Glomerular endothelial cell (primary cell): ENCODE measurements around the gene GALNT3. TPM values are rescaled to one million over a fixed set of nuclear protein-coding genes. Genes with fewer than 3 reads are reported as not detected.

Source experiments
- DNase-seq: peaks from one replicate; pipeline ENCODE4 v3.0.0-alpha.2; 2011; ENCODE audit warnings: low read depth, low spot score; ENCODE audit errors: extremely low read depth
- total RNA-seq: library from RNA; depleted of rRNA; stranded (reverse); fragments of >200 nt; gene quantifications from 2 replicates; pipeline ENCODE4 v1.2.3, GENCODE V29; 2015

GALNT3 gene
- total RNA-seq = 3.2 and 4.0 TPM in 2 replicates

GRCh38 chr2:165793779-165794535 is at the start of gene GALNT3:
GALNT3 (minus strand) TSS chr2:165794247; CDS start chr2:165770700, 23,547 bp downstream.
- DNase-seq = no peak

- DNase-seq = no peak
Measured at GRCh38 chr2:165843351-165843750, 49.3 kb upstream of the GALNT3 start.

DNA sequence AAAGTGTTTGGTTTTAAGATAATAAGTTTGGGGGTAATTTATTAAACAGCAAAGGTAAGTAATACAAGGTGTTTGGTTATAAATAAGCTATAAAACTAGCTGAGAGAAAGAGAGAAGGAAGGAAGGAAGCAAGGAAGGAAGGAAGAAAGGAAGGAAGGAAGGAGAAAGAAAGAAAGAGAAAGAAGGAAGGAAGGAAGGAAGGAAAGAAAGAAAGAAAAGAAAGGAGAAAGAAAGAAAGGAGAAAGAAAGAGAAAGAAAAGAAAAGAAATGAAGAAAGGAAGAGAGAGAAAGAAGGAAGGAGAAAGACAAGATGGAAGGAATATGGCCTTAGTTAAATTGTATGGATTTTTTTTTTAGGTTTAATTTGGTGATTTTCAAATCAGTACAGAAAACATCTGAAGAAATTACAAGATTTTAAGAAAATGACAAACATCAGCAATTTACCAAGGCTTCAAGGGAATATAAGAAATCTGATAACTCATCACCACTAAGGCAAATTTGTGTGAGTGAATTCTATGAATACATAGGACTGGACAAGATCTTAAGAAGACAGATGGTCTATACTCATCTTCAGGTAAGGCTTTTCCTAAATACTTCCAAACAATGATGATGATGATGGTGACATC is 46.4 kb upstream of the GALNT3 start:
- DNase-seq = no peak

DNA sequence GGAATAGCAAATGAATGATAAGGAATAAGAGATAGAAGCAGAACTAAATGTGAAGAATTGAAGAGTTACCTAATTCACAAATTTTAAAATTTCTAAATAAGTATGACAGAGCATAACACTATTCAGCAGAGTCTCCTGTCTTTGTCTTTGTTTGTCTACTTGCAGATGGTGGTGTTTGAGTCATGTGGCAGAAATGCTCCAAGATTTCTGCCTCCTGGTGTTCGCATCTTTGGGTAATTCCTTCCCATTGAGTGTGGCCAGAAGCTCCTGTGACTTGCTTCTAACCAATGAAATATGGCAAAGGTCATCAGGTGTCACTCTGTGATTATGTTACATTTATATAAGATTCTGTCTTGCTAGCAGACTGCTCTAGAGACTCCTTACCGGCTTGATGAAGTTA is 45.6 kb upstream of the GALNT3 start:
- no peak for DNase-seq

DNA sequence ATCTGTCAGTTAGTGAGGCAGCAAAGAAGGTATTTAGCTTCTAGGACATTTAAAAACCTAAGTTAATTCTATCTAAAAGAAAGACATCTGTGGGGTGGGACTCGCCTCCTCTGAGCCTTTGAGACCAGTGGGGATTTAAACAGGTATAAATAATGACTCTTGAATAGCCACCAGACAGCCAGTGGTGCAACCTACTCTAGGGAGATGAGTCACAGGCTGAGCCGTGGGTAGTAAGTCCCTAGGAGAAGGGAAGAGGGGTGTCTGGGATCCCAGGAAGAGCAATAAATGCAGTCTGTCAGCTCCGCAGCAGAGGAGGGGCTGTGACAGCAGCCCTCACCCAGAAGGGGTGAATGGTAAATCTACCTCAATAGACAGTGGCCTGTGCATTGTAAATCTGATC is 43.1 kb upstream of the GALNT3 start:
- DNase-seq = no peak

GRCh38 chr2:165835363-165835762 is 41.3 kb upstream of the GALNT3 start:
- no peak for DNase-seq

DNA sequence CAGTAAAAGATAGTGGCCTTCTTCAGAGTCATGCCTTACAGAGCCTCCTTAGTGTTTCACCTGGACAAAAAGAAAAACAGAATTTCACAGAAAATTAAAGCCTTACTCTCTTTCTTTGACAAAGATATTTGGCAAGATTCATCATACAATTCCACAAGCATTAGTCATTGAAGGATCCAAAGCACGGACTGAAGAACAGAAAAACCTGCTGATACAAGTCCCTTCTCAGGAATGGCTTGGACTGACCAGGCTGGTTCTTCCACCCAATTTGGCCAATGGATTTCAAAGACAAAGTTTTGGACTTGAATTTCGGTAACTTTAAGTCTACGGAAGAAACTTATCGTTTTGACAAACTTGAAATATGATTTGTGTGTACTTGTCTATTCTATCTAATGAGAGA is 39.1 kb upstream of the GALNT3 start:
- no peak for DNase-seq

DNA sequence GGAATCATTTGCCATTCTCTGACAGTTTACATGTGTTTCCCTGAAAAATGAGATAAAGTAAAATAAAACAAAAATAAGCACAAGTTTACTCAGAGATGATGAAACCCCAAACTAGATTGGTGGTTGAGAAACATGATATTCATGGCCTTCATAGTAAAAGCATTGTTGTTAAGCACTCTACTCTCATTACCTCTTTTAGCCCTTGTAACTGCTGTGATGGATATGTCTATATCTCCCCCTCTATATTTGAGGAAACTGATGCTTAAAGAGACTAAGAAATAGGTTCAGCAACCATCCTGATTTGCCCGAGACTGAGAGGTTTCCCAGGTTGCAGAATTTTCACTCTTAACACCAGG is 33.9 kb upstream of the GALNT3 start:
- DNase-seq = no peak

- DNase-seq = no peak
Measured at GRCh38 chr2:165827016-165827920, 33.2 kb upstream of the GALNT3 start.

DNA sequence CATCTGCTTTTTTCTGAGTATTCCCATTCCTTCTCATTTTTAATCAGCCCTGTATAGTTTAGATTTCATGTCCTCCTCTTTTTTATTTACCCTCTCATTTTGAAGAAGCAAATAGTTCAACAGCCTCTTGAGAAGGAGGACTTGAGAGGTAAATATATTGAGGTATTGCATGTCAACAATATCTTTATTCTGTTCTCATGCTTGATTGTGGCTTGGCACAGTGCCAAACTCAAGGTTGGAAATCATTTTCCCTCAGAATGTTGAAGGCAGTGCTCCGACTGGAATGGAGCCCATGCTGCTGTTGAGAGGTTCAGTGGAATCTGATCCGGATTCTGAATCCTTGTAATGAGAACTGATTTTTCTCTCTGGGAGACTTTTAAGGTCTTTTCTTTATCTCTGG is 31.0 kb upstream of the GALNT3 start:
- no peak for DNase-seq

GRCh38 chr2:165820296-165820695 is 26.2 kb upstream of the GALNT3 start:
- DNase-seq = no peak

- no peak for DNase-seq
Measured at GRCh38 chr2:165818920-165819319, 24.9 kb upstream of the GALNT3 start.

DNA sequence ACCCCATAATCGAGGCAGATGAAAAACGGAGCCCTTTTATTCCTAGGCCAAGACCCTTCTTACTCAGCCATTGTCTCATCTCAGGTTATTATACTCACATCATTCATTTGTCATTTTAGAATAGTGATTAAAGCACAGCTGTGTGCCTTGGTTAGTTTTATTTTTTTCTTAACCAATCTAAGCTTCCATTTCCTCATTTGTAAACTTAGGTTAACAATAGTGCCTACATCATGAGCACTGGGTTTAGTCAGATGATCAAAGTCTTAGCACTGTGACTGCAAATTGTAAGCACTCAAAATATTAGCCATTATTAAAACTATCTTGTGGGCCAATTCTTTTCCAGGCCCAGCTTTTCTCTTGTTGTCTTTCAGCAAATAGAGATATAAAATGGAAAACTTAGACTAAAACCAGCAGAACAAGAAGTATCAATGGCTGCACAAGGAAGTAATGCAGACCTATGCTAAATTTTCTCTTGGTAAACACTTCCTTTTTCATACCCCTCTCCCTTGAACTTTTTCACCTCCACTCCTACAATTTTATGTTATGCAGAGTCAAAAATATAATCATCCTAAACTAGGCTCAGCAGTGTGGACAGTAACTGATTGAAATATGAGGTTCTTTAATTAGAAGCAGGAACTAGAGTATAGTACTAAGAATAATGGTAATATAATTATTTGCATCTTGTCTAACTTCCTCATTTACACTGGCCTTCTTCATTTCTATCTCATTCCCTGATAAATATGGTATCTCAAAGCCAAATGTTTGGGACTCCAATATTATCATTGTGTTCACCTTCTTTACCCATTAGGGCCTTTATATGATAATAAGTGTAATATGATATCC is 21.5 kb upstream of the GALNT3 start:
- DNase-seq = no peak

- no peak for DNase-seq
Measured at GRCh38 chr2:165814473-165814872, 20.4 kb upstream of the GALNT3 start.

DNA sequence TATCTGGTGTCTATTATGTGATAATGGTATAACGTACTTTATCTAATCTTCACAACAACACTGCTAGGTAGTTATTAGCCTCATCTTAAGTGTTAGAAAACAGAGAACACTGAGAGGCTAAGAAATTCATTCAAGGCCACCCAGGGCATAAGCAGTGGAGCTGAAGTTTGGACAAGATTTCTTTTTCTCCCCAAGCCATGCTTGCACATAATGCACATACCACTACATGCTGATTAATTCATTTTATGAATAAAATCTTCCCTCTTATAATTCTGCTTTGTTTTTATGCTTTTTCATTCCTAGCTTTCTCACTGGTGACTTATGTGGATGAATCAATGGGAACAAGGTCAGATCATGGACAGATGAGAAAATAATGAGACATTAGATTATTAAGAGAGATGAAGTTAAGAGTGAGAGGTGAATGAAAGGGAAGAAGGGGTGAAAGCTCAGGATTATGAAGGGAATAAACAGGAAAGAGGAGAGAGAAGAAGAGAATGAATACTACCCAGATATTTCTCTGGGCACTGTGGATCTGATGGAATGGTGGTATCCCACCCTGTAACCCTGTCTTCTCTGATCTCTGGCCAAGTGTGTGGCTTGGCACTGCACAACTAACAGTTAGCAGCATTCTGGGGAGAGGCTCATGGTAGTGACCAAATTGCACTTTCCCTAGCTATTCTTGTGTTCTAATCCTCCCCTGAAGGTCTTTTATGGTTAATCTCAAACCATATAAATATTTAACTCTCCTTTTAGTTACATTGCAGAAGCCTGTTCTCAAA is 17.7 kb upstream of the GALNT3 start:
- DNase-seq = no peak

DNA sequence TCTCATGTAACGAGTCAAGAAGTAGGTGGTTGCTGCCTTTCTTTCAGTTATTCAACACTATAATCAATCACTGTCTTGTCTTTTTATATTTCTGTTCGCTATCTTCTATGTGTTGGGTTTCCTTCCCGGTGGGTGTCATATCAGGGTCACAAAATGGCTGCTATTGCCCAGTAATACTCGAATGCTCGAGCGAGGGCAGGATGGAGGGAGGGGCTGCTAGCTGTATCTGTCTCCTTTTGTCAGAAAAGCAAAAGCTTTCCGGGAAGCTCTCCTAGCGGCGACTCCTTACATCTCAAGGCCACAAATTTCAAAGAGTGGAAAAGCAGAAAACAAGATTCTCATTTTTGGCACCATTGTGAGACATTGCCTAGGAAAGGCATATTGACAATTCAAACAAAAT is 16.4 kb upstream of the GALNT3 start:
- DNase-seq = no peak

- no peak for DNase-seq
Measured at GRCh38 chr2:165804719-165805118, 10.7 kb upstream of the GALNT3 start.

DNA sequence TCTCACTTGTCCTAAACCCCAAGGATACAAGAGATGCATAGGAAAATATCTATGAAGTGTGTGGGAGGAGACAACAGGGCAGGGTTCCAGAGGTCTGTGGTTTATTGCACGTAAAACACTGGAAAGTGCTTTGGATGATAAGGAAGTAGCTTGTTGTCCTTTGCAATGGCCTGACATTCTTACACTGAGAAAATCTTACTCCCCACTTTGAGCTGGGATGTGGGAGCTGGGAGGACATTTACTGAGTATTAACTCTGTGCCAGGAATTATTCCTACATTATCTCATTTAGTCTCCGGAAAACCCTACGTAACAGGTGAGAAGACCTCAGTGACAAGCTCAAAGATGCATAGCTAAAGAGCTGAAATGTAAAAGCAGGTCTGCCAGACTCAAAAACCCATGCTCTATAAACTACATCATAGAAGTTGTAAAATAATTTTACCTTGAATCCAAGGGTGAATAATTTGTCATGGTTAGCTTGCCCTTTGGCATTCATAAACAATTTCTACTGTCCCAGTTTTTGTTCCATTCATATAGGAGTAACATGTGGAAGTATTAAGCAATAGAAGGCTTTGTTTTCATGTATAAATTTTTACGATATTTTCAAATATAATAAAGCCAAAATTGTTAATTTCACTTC is 9.2 kb upstream of the GALNT3 start:
- DNase-seq = no peak

GRCh38 chr2:165801176-165801575 is 7.1 kb upstream of the GALNT3 start:
- no peak for DNase-seq
